ENCODE results near the gene TRPV3.
"Not testable (repeated sequence)": the region's sequence is repeated elsewhere in the genome, so short reads cannot be mapped to it uniquely, and the experiment has no call there.

TRPV3 gene

GRCh38 chr17:3469529-3469928, 88.1 kb downstream of the TRPV3 start:
- DNase-seq: no peak

DNA sequence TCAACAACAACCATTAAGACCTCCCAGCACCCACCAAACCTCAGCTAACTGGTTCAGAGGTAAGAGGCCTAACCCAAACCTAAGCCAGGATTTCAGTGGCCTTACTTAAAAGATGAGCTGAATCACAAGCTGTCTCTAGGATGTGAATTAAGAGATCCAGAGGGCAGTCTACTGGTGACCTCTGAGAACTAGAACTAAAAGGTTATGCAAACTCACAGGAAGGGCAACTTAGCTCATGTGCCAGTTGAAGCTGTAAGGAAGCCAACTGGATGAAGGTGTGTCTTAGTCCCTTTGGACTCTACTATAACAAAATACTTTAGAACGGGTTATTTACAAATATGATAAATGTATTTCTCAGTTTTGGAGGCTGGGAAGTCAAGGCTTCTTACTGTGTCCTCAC, 91.3 kb downstream of the TRPV3 start:
- not testable (repeated sequence) for DNase-seq
